ENCODE results near the gene ITGA4. TPM values are rescaled to one million over a fixed set of nuclear protein-coding genes. Genes with fewer than 3 reads are reported as not detected.

The ITGA4 gene
- total and polyA plus RNA-seq, 2 of the 13 experiments (the other 11 are each of a cell fraction or from before 2014, with no cell fraction given) = not detected

GRCh38 chr2:181419129-181419855, 37.9 kb upstream of the ITGA4 start:
- DNase-seq (ENCODE audit: low spot score) = no peak
- Histone ChIP-seq H4K20me1 (ENCODE audit: insufficient read depth, low read length) (no peaks in the 10 kb centered on the region), H3K9ac (ENCODE audit: insufficient read depth, low read depth, low read length) (no peak overlapping the region), H3K36me3 (replicated peaks in 1 of 2; ENCODE audit: control insufficient read depth in 1 of 2, insufficient read depth in 2 of 2, low read length in 2 of 2) (no peaks in the 10 kb centered on the region), H3K4me2 (ENCODE audit: low read depth, low read length) (no peak overlapping the region), H3K27ac (ENCODE audit: extremely low read length, insufficient read depth, low read length) (no peak overlapping the region), H3K79me2 (ENCODE audit: insufficient read depth, low read length) (no peaks in the 10 kb centered on the region), H2AFZ (ENCODE audit: low read length) (no peak overlapping the region), H3K4me3 (replicated peaks in 1 of 3; ENCODE audit: insufficient read depth in 1 of 3, low read depth in 2 of 3, low read length in 3 of 3) (no peak overlapping the region), H3K4me1 (ENCODE audit: insufficient read depth, low read length) (no peaks in the 10 kb centered on the region), H3K9me3 (ENCODE audit: low read length) (no peaks in the 10 kb centered on the region), H3K27me3 (ENCODE audit: control insufficient read depth in 1 of 2, insufficient read depth in 2 of 2, low read length in 2 of 2) (no peaks in the 10 kb centered on the region)
- no peak for ATAC-seq
- POLR2A ChIA-PET = no interaction called here
- TF ChIP-seq GPN1 (CRISPR knock-in tag; IDR thresholded peaks at IDR 0.05; ENCODE audit: borderline replicate concordance) (no peak), MTERF4 (CRISPR knock-in tag; IDR thresholded peaks at IDR 0.05) (no peak), MED13 (CRISPR knock-in tag; IDR thresholded peaks at IDR 0.05) (no peak), MAF1 (CRISPR knock-in tag; IDR thresholded peaks at IDR 0.05; ENCODE audit: borderline replicate concordance) (no peak), TBX3 (IDR thresholded peaks at IDR 0.05; ENCODE audit: borderline replicate concordance) (no peak), POGZ (CRISPR knock-in tag; IDR thresholded peaks at IDR 0.05) (no peak), PRMT3 (CRISPR knock-in tag; IDR thresholded peaks at IDR 0.05; ENCODE audit: borderline replicate concordance, low read depth) (no peak), POLR2A (IDR thresholded peaks at IDR 0.05; ENCODE audit: insufficient read depth in 1 of 2, low read depth in 2 of 2, low read length in 2 of 2) (no peak), NCOA5 (CRISPR knock-in tag; IDR thresholded peaks at IDR 0.05) (no peak)
- CTCF ChIA-PET (ENCODE audit: low intra/inter-chr PET ratio, low total read pairs) = no interaction called here
- 2% methylated on average over 8 of the region's 8 CpGs for WGBS (ENCODE audit: low lambda C conversion rate)
- no peak for FAIRE-seq
- BruUV-seq (replicated peaks) = no TSS peak
- in situ Hi-C loops (cut with HindIII; ENCODE audit: extremely low pct_ligation_motif_present, low pct_unique_long_range_greater_than_20kb) = no loop called here
- intact Hi-C loops (cut with micrococcal nuclease; ENCODE audit: unreplicated experiment) = no loop called here

Measured in HepG2 (cell line).